ENCODE measurements around the gene L3MBTL4.
"Not testable (repeated sequence)": the region's sequence is repeated elsewhere in the genome, so short reads cannot be mapped to it uniquely, and the experiment has no call there.

The L3MBTL4 gene

GRCh38 chr18:6052449-6052913, 362.2 kb downstream of the L3MBTL4 start:
- no peak for FAIRE-seq

GRCh38 chr18:6047596-6047995, 367.1 kb downstream of the L3MBTL4 start:
- not testable (repeated sequence) for DNase-seq (ENCODE audit: low spot score); FAIRE-seq

More at GRCh38 chr18:6052449-6052913, 362.2 kb downstream of the L3MBTL4 start:
- no peak for DNase-seq (ENCODE audit: low spot score)

GRCh38 chr18:6044773-6045172, 369.9 kb downstream of the L3MBTL4 start:
- FAIRE-seq (peak; percentile 20), DNase-seq (ENCODE audit: low spot score) (no peak)

GRCh38 chr18:6044319-6044718, 370.4 kb downstream of the L3MBTL4 start:
- FAIRE-seq (no peak), DNase-seq (ENCODE audit: low spot score) (no peak)

- DNase-seq (ENCODE audit: low spot score), result no peak
- no peak for FAIRE-seq
Measured at GRCh38 chr18:6039055-6039454, 375.7 kb downstream of the L3MBTL4 start.

- FAIRE-seq (peak; percentile 58), DNase-seq (ENCODE audit: low spot score) (no peak)
Measured at GRCh38 chr18:6031442-6031841, 383.3 kb downstream of the L3MBTL4 start.

GRCh38 chr18:6031002-6031401, 383.7 kb downstream of the L3MBTL4 start:
- DNase-seq (ENCODE audit: low spot score), result no peak
- FAIRE-seq, result no peak

GRCh38 chr18:6024745-6025248, 389.9 kb downstream of the L3MBTL4 start:
- FAIRE-seq (no peak), DNase-seq (ENCODE audit: low spot score) (no peak)

- FAIRE-seq (no peak), DNase-seq (ENCODE audit: low spot score) (no peak)
Measured at GRCh38 chr18:6023551-6023950, 391.2 kb downstream of the L3MBTL4 start.

GRCh38 chr18:6022845-6023244, 391.9 kb downstream of the L3MBTL4 start:
- DNase-seq (ENCODE audit: low spot score) (no peak), FAIRE-seq (no peak)

GRCh38 chr18:6022074-6022444, 392.7 kb downstream of the L3MBTL4 start:
- DNase-seq (ENCODE audit: low spot score) (no peak), FAIRE-seq (peak; percentile 42)

GRCh38 chr18:6021306-6022073, 393.2 kb downstream of the L3MBTL4 start:
- DNase-seq (ENCODE audit: low spot score) (no peak), FAIRE-seq (no peak)

- no peak for DNase-seq (ENCODE audit: low spot score)
- no peak for FAIRE-seq
Measured at GRCh38 chr18:6018671-6019070, 396.0 kb downstream of the L3MBTL4 start.

- FAIRE-seq (no peak), DNase-seq (ENCODE audit: low spot score) (no peak)
Measured at GRCh38 chr18:6017171-6017570, 397.5 kb downstream of the L3MBTL4 start.

GRCh38 chr18:6015364-6015763, 399.3 kb downstream of the L3MBTL4 start:
- FAIRE-seq (no peak), DNase-seq (ENCODE audit: low spot score) (no peak)

- DNase-seq (ENCODE audit: low spot score) (no peak), FAIRE-seq (peak; percentile 59)
Measured at GRCh38 chr18:6013171-6013810, 401.4 kb downstream of the L3MBTL4 start.

GRCh38 chr18:6010921-6011320, 403.8 kb downstream of the L3MBTL4 start:
- FAIRE-seq, result no peak
- no peak for DNase-seq (ENCODE audit: low spot score)

GRCh38 chr18:6010284-6010683, 404.4 kb downstream of the L3MBTL4 start:
- DNase-seq (ENCODE audit: low spot score), result peak; percentile 43
- FAIRE-seq, result no peak

- no peak for DNase-seq (ENCODE audit: low spot score)
Measured at GRCh38 chr18:6009756-6010155, 405.0 kb downstream of the L3MBTL4 start.

GRCh38 chr18:6004683-6005082, 410.0 kb downstream of the L3MBTL4 start:
- DNase-seq (ENCODE audit: low spot score), result no peak
- peak; percentile 40 for FAIRE-seq

More at GRCh38 chr18:6009756-6010155, 405.0 kb downstream of the L3MBTL4 start:
- FAIRE-seq, result no peak

GRCh38 chr18:6004119-6004518, 410.6 kb downstream of the L3MBTL4 start:
- DNase-seq (ENCODE audit: low spot score), result no peak
- no peak for FAIRE-seq

GRCh38 chr18:6001867-6002266, 412.8 kb downstream of the L3MBTL4 start:
- FAIRE-seq (no peak), DNase-seq (ENCODE audit: low spot score) (no peak)

GRCh38 chr18:5998907-5999306, 415.8 kb downstream of the L3MBTL4 start:
- DNase-seq (ENCODE audit: low spot score), result no peak
- no peak for FAIRE-seq
